WTC11 (cell line): ENCODE data around the gene KCNK5. TPM values are rescaled to one million over a fixed set of nuclear protein-coding genes. Genes with fewer than 3 reads are reported as not detected.

Experiments used
- ATAC-seq: fragments of 200-7000 bp; cut with Tn5 transposase; 2 replicates; pipeline ENCODE4 v1.10.0; 2021; ENCODE audit warnings: mild to moderate bottlenecking, moderate library complexity
- CTCF ChIA-PET: fragments of 300-600 bp; sonication (Branson Sonifier 250); formaldehyde crosslinking; loops from one replicate; lab custom pipeline; 2021; ENCODE audit warnings: antibody characterized with exemption; lab: Charles Lee
- POLR2A ChIA-PET: fragments of 350-600 bp; sonication (Branson Sonifier 250); formaldehyde crosslinking; loops from one replicate; lab custom pipeline; 2021; ENCODE audit warnings: antibody characterized with exemption; lab: Charles Lee
- DNase-seq: peaks from one replicate; pipeline ENCODE4 v3.0.0; 2021; ENCODE audit warnings: low spot score
- H3K27ac Mint-ChIP-seq: 2 replicates; pipeline ENCODE4 v1.8.0; 2021; ENCODE audit warnings: mixed read lengths
- H3K27me3 Mint-ChIP-seq: 2 replicates; pipeline ENCODE4 v1.8.0; 2021; ENCODE audit warnings: low read depth, mild to moderate bottlenecking, moderate library complexity, mixed read lengths
- H3K36me3 Mint-ChIP-seq: 2 replicates; pipeline ENCODE4 v1.8.0; 2021; ENCODE audit warnings: mixed read lengths
- H3K4me1 Mint-ChIP-seq: 2 replicates; pipeline ENCODE4 v1.8.0; 2022; ENCODE audit warnings: mixed read lengths
- H3K4me3 Mint-ChIP-seq: 2 replicates; pipeline ENCODE4 v1.8.0; 2021; ENCODE audit warnings: mild to moderate bottlenecking, moderate library complexity, mixed read lengths
- H3K9me3 Mint-ChIP-seq: 2 replicates; pipeline ENCODE4 v1.8.0; 2021; ENCODE audit warnings: mixed read lengths
- CREM ChIP-seq: sonication (generic); formaldehyde crosslinking; IDR thresholded peaks from 2 replicates; pipeline ENCODE4 v1.8.1; 2022; ENCODE audit warnings: mild to moderate bottlenecking, missing genetic modification reagents, moderate library complexity
- ELF4 ChIP-seq: sonication (generic); formaldehyde crosslinking; IDR thresholded peaks from 2 replicates; pipeline ENCODE4 v1.8.1; 2022; ENCODE audit warnings: low read depth, mild to moderate bottlenecking, moderate library complexity, missing genetic modification reagents
- FOXP4 ChIP-seq: sonication (generic); formaldehyde crosslinking; IDR thresholded peaks from 2 replicates; pipeline ENCODE4 v1.8.0; 2022; ENCODE audit warnings: mild to moderate bottlenecking, missing genetic modification reagents
- GRHL2 ChIP-seq: fragments of 250-450 bp; sonication (Bioruptor Pico); IDR thresholded peaks from 2 replicates; pipeline ENCODE4 v1.8.0; 2022; ENCODE audit warnings: mild to moderate bottlenecking, moderate library complexity; ENCODE audit not compliant: insufficient replicate concordance, severe bottlenecking
- HMGA2 ChIP-seq: fragments of 250-450 bp; sonication (Bioruptor Pico); IDR thresholded peaks from 2 replicates; pipeline ENCODE4 v1.4.0; 2021; ENCODE audit warnings: mild to moderate bottlenecking, moderate library complexity
- MLX ChIP-seq: sonication (generic); formaldehyde crosslinking; IDR thresholded peaks from 2 replicates; pipeline ENCODE4 v1.8.1; 2023; ENCODE audit warnings: mild to moderate bottlenecking, missing genetic modification reagents, moderate library complexity
- MYBL2 ChIP-seq: sonication (generic); formaldehyde crosslinking; IDR thresholded peaks from 2 replicates; pipeline ENCODE4 v1.8.1; 2023; ENCODE audit warnings: mild to moderate bottlenecking, moderate library complexity, missing genetic modification reagents
- NFE2L1 ChIP-seq: sonication (generic); formaldehyde crosslinking; IDR thresholded peaks from 2 replicates; pipeline ENCODE4 v1.8.1; 2023; ENCODE audit warnings: missing genetic modification reagents
- NFYB ChIP-seq: sonication (generic); formaldehyde crosslinking; conservative IDR thresholded peaks from 2 replicates; pipeline ENCODE4 v1.8.0; 2022; ENCODE audit warnings: low read depth, missing genetic modification reagents
- NR3C1 ChIP-seq: sonication (generic); formaldehyde crosslinking; conservative IDR thresholded peaks from 2 replicates; pipeline ENCODE4 v1.8.1; 2023; ENCODE audit warnings: low read depth, mild to moderate bottlenecking, missing genetic modification reagents
- TEAD1 ChIP-seq: sonication (generic); formaldehyde crosslinking; IDR thresholded peaks from 2 replicates; pipeline ENCODE4 v1.8.0; 2022; ENCODE audit warnings: mild to moderate bottlenecking, missing genetic modification reagents
- TEAD4 ChIP-seq: sonication (generic); formaldehyde crosslinking; IDR thresholded peaks from 2 replicates; pipeline ENCODE4 v1.8.0; 2022; ENCODE audit warnings: mild to moderate bottlenecking, missing genetic modification reagents
- ZBTB43 ChIP-seq: sonication (generic); formaldehyde crosslinking; IDR thresholded peaks from 2 replicates; pipeline ENCODE4 v1.8.1; 2023; ENCODE audit warnings: mild to moderate bottlenecking, missing genetic modification reagents
- ZNF263 ChIP-seq: sonication (generic); formaldehyde crosslinking; IDR thresholded peaks from 2 replicates; pipeline ENCODE4 v1.8.1; 2022; ENCODE audit warnings: low read depth, mild to moderate bottlenecking, moderate library complexity, missing genetic modification reagents
- ZNF396 ChIP-seq: fragments of 250-450 bp; sonication (Bioruptor Pico); IDR thresholded peaks from 2 replicates; pipeline ENCODE4 v1.8.0; 2021; ENCODE audit warnings: mild to moderate bottlenecking, moderate library complexity, borderline replicate concordance
- total RNA-seq: library from RNA; stranded (reverse); gene quantifications from 3 replicates; pipeline ENCODE4 v1.2.3, GENCODE V29; 2021
- TF ChIP-seq, protein P1 (sequence below): sonication (generic); formaldehyde crosslinking; IDR thresholded peaks from 2 replicates; pipeline ENCODE4 v1.8.0; 2022; ENCODE audit warnings: mild to moderate bottlenecking, missing genetic modification reagents
- TF ChIP-seq, protein P2 (sequence below): sonication (generic); formaldehyde crosslinking; IDR thresholded peaks from 2 replicates; pipeline ENCODE4 v1.8.1; 2023; ENCODE audit warnings: mild to moderate bottlenecking, missing genetic modification reagents
- TF ChIP-seq, protein P3 (sequence below): sonication (generic); formaldehyde crosslinking; IDR thresholded peaks from 2 replicates; pipeline ENCODE4 v1.8.1; 2022; ENCODE audit warnings: low read depth, mild to moderate bottlenecking, moderate library complexity, missing genetic modification reagents, borderline replicate concordance
- TF ChIP-seq, protein P4 (sequence below): sonication (generic); formaldehyde crosslinking; IDR thresholded peaks from 2 replicates; pipeline ENCODE4 v1.8.1; 2023; ENCODE audit warnings: mild to moderate bottlenecking, missing genetic modification reagents, moderate library complexity
- TF ChIP-seq, protein P5 (sequence below): fragments of 250-450 bp; sonication (Bioruptor Pico); IDR thresholded peaks from 2 replicates; pipeline ENCODE4 v1.9.0; 2021; ENCODE audit warnings: mild to moderate bottlenecking
- TF ChIP-seq, protein P6 (sequence below): sonication (generic); formaldehyde crosslinking; IDR thresholded peaks from 2 replicates; pipeline ENCODE4 v1.8.1; 2023; ENCODE audit warnings: mild to moderate bottlenecking, moderate library complexity, missing genetic modification reagents

Gene KCNK5
- total RNA-seq, 1 experiment from 2014 or later: 41.8 TPM

GRCh38 chr6:39153766-39154397 is 75.4 kb downstream of the KCNK5 start:
- peaks cover under 1% of the 10 kb centered on the region; the same call in 1 of the 2 replicates for H3K9me3 Mint-ChIP-seq
- H3K27ac Mint-ChIP-seq: no peak overlapping the region
- H3K4me3 Mint-ChIP-seq: no peak overlapping the region
- no peak for TF ChIP-seq MLX
- TF ChIP-seq NR3C1 (CRISPR knock-in tag): no peak
- no peak for TF ChIP-seq GRHL2 (CRISPR knock-in tag)
- TF ChIP-seq HMGA2: no peak
- TF ChIP-seq, protein P1, sequence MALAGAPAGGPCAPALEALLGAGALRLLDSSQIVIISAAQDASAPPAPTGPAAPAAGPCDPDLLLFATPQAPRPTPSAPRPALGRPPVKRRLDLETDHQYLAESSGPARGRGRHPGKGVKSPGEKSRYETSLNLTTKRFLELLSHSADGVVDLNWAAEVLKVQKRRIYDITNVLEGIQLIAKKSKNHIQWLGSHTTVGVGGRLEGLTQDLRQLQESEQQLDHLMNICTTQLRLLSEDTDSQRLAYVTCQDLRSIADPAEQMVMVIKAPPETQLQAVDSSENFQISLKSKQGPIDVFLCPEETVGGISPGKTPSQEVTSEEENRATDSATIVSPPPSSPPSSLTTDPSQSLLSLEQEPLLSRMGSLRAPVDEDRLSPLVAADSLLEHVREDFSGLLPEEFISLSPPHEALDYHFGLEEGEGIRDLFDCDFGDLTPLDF (CRISPR knock-in tag): no peak
- no peak for TF ChIP-seq TEAD4 (CRISPR knock-in tag)
- TF ChIP-seq, protein P2, sequence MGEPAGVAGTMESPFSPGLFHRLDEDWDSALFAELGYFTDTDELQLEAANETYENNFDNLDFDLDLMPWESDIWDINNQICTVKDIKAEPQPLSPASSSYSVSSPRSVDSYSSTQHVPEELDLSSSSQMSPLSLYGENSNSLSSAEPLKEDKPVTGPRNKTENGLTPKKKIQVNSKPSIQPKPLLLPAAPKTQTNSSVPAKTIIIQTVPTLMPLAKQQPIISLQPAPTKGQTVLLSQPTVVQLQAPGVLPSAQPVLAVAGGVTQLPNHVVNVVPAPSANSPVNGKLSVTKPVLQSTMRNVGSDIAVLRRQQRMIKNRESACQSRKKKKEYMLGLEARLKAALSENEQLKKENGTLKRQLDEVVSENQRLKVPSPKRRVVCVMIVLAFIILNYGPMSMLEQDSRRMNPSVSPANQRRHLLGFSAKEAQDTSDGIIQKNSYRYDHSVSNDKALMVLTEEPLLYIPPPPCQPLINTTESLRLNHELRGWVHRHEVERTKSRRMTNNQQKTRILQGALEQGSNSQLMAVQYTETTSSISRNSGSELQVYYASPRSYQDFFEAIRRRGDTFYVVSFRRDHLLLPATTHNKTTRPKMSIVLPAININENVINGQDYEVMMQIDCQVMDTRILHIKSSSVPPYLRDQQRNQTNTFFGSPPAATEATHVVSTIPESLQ (CRISPR knock-in tag): no peak
- TF ChIP-seq, protein P3, sequence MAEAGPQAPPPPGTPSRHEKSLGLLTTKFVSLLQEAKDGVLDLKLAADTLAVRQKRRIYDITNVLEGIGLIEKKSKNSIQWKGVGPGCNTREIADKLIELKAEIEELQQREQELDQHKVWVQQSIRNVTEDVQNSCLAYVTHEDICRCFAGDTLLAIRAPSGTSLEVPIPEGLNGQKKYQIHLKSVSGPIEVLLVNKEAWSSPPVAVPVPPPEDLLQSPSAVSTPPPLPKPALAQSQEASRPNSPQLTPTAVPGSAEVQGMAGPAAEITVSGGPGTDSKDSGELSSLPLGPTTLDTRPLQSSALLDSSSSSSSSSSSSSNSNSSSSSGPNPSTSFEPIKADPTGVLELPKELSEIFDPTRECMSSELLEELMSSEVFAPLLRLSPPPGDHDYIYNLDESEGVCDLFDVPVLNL: no peak
- DNase-seq: no peak
- ATAC-seq: no peak
- no peaks in the 10 kb centered on the region; the same call in 1 of the 2 replicates for H3K27me3 Mint-ChIP-seq
- ChIA-PET CTCF (interaction anchor here (0.8 to 1.8 kb wide), 4 partner anchors 54 to 159 kb away, joined by 3 to 7 read pairs (median 4); no protein-coding TSS in a partner anchor), POLR2A (no interaction called here)
- peaks cover 6% of the 10 kb centered on the region for H3K4me1 Mint-ChIP-seq
- H3K36me3 Mint-ChIP-seq: peaks cover 3% of the 10 kb centered on the region; the same call in 1 of the 2 replicates

DNA sequence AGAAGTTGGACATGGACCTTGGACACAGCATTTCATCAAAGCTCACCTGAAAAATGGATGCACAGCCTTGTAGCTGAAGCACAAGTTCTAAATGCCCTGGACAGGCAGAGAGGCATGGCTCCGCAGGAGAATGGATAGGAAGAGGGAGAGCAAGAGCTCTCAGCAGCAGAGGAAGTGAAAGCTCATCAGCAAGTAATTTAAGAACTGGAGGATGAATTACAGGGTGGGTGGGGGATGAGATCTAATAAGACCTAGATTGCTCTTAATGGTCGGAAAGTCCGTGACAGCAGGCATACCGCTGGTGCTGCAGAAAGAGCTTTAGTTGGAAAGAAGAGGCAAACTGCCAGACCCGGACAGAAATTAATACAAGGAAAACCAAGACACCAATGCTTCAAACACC is 77.0 kb downstream of the KCNK5 start:
- peaks cover 6% of the 10 kb centered on the region for H3K27me3 Mint-ChIP-seq
- ATAC-seq: no peak
- TF ChIP-seq, protein P4, sequence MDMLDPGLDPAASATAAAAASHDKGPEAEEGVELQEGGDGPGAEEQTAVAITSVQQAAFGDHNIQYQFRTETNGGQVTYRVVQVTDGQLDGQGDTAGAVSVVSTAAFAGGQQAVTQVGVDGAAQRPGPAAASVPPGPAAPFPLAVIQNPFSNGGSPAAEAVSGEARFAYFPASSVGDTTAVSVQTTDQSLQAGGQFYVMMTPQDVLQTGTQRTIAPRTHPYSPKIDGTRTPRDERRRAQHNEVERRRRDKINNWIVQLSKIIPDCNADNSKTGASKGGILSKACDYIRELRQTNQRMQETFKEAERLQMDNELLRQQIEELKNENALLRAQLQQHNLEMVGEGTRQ: no peak
- TF ChIP-seq NR3C1 (CRISPR knock-in tag) (no peak), NFYB (CRISPR knock-in tag) (no peak), ZBTB43 (CRISPR knock-in tag) (no peak), MYBL2 (CRISPR knock-in tag) (no peak), ZNF396 (no peak), ZNF263 (CRISPR knock-in tag) (no peak), NFE2L1 (CRISPR knock-in tag) (no peak), ELF4 (CRISPR knock-in tag) (no peak), CREM (no peak), FOXP4 (no peak), TEAD1 (CRISPR knock-in tag) (no peak)
- TF ChIP-seq, protein P5, sequence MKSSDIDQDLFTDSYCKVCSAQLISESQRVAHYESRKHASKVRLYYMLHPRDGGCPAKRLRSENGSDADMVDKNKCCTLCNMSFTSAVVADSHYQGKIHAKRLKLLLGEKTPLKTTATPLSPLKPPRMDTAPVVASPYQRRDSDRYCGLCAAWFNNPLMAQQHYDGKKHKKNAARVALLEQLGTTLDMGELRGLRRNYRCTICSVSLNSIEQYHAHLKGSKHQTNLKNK (CRISPR knock-in tag): no peak
- TF ChIP-seq, protein P6, sequence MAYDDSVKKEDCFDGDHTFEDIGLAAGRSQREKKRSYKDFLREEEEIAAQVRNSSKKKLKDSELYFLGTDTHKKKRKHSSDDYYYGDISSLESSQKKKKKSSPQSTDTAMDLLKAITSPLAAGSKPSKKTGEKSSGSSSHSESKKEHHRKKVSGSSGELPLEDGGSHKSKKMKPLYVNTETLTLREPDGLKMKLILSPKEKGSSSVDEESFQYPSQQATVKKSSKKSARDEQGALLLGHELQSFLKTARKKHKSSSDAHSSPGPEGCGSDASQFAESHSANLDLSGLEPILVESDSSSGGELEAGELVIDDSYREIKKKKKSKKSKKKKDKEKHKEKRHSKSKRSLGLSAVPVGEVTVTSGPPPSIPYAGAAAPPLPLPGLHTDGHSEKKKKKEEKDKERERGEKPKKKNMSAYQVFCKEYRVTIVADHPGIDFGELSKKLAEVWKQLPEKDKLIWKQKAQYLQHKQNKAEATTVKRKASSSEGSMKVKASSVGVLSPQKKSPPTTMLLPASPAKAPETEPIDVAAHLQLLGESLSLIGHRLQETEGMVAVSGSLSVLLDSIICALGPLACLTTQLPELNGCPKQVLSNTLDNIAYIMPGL (CRISPR knock-in tag): no peak
- H3K36me3 Mint-ChIP-seq: no peaks in the 10 kb centered on the region
- H3K4me3 Mint-ChIP-seq: no peak overlapping the region
- H3K9me3 Mint-ChIP-seq: no peaks in the 10 kb centered on the region
- CTCF ChIA-PET: interaction anchor here (0.8 to 1.9 kb wide), 11 partner anchors 14 to 161 kb away, joined by 3 to 9 read pairs (median 5); no protein-coding TSS in a partner anchor
- DNase-seq: no peak
- peaks cover 6% of the 10 kb centered on the region for H3K4me1 Mint-ChIP-seq
- POLR2A ChIA-PET: interaction anchor here (0.6 kb wide), 1 partner anchor 155 kb away, joined by 3 read pairs; no protein-coding TSS in a partner anchor
- H3K27ac Mint-ChIP-seq: no peak overlapping the region
